NT2/D1 (cell line): Measurements from ENCODE around the gene UBALD1.

ENCODE experiments used
- DNase-seq: peaks from one replicate; pipeline ENCODE4 v3.0.0-alpha.2; 2011; ENCODE audit warnings: low read depth, low spot score
- H3K27me3 ChIP-seq: 2 replicates; pipeline ENCODE4 v1.6.0; 2011; ENCODE audit warnings: mild to moderate bottlenecking; ENCODE audit not compliant: insufficient read length, insufficient read depth
- H3K36me3 ChIP-seq: 2 replicates; pipeline ENCODE4 v1.6.1; 2011; ENCODE audit warnings: mild to moderate bottlenecking, low read length, mixed read lengths; ENCODE audit not compliant: insufficient read depth, insufficient read length
- H3K4me1 ChIP-seq: 2 replicates; pipeline ENCODE4 v1.5.1; 2011; ENCODE audit not compliant: insufficient read depth, insufficient read length
- H3K4me3 ChIP-seq: 2 replicates; pipeline ENCODE4 v1.5.1; 2011; ENCODE audit warnings: low read depth; ENCODE audit not compliant: insufficient read length
- H3K9ac ChIP-seq: 2 replicates; pipeline ENCODE4 v1.6.0; 2011; ENCODE audit warnings: low read depth; ENCODE audit not compliant: insufficient read length
- H3K9me3 ChIP-seq: 2 replicates; pipeline ENCODE4 v1.5.1; 2011; ENCODE audit warnings: mild to moderate bottlenecking, low read length; ENCODE audit not compliant: insufficient read depth
- SUZ12 ChIP-seq: IDR thresholded peaks from 2 replicates; pipeline ENCODE4 v1.6.1; 2011; ENCODE audit not compliant: insufficient read length, insufficient read depth; ENCODE audit errors: extremely low read depth
- YY1 ChIP-seq: IDR thresholded peaks from 2 replicates; pipeline ENCODE4 v1.6.1; 2011; ENCODE audit not compliant: insufficient read length, insufficient read depth
- ZNF274 ChIP-seq: IDR thresholded peaks from 2 replicates; pipeline ENCODE4 v1.6.1; 2011; ENCODE audit warnings: mild to moderate bottlenecking, low read depth, low read length

UBALD1 gene

GRCh38 chr16:4588961-4589360 is 25.7 kb downstream of the UBALD1 start:
- Histone ChIP-seq H3K36me3 (no peaks in the 10 kb centered on the region), H3K4me1 (peaks cover 25% of the 10 kb centered on the region), H3K9ac (no peak overlapping the region), H3K27me3 (no peaks in the 10 kb centered on the region), H3K9me3 (peaks cover 14% of the 10 kb centered on the region; the same call in 1 of the 2 replicates), H3K4me3 (no peak overlapping the region)
- DNase-seq = no peak
- TF ChIP-seq ZNF274 (no peak), YY1 (no peak), SUZ12 (no peak)

GRCh38 chr16:4588386-4588785 is 26.3 kb downstream of the UBALD1 start:
- no peaks in the 10 kb centered on the region for H3K27me3 ChIP-seq
- no peak overlapping the region for H3K4me3 ChIP-seq
- H3K4me1 ChIP-seq = peaks cover 20% of the 10 kb centered on the region
- no peaks in the 10 kb centered on the region for H3K36me3 ChIP-seq
- no peak overlapping the region for H3K9ac ChIP-seq
- no peak for TF ChIP-seq ZNF274
- TF ChIP-seq SUZ12 = no peak
- TF ChIP-seq YY1 = no peak
- peaks cover 14% of the 10 kb centered on the region; the same call in 1 of the 2 replicates for H3K9me3 ChIP-seq
- no peak for DNase-seq

GRCh38 chr16:4586291-4586690 is 28.4 kb downstream of the UBALD1 start:
- H3K9me3 ChIP-seq = peaks cover 14% of the 10 kb centered on the region; the same call in 1 of the 2 replicates
- H3K36me3 ChIP-seq = no peaks in the 10 kb centered on the region
- no peak overlapping the region for H3K4me3 ChIP-seq
- no peak for DNase-seq
- no peaks in the 10 kb centered on the region for H3K27me3 ChIP-seq
- H3K9ac ChIP-seq = no peak overlapping the region
- TF ChIP-seq YY1 (no peak), ZNF274 (no peak), SUZ12 (no peak)
- no peaks in the 10 kb centered on the region for H3K4me1 ChIP-seq

GRCh38 chr16:4583906-4584305 is 30.8 kb downstream of the UBALD1 start:
- no peaks in the 10 kb centered on the region for H3K36me3 ChIP-seq
- H3K4me1 ChIP-seq = no peaks in the 10 kb centered on the region
- no peak overlapping the region for H3K4me3 ChIP-seq
- TF ChIP-seq SUZ12 (no peak), ZNF274 (no peak), YY1 (no peak)
- no peak overlapping the region for H3K9ac ChIP-seq
- no peak for DNase-seq
- no peaks in the 10 kb centered on the region for H3K27me3 ChIP-seq
- H3K9me3 ChIP-seq = peaks cover 14% of the 10 kb centered on the region; the same call in 1 of the 2 replicates

- H3K9ac ChIP-seq = no peak overlapping the region
- no peaks in the 10 kb centered on the region for H3K9me3 ChIP-seq
- H3K27me3 ChIP-seq = no peaks in the 10 kb centered on the region
- no peak overlapping the region for H3K4me3 ChIP-seq
- DNase-seq = no peak
- peaks cover 7% of the 10 kb centered on the region for H3K4me1 ChIP-seq
- TF ChIP-seq YY1 (no peak), ZNF274 (no peak), SUZ12 (no peak)
- no peaks in the 10 kb centered on the region for H3K36me3 ChIP-seq
Observed at GRCh38 chr16:4580250-4580649, 34.4 kb downstream of the UBALD1 start.

- no peaks in the 10 kb centered on the region for H3K27me3 ChIP-seq
- no peaks in the 10 kb centered on the region for H3K36me3 ChIP-seq
- TF ChIP-seq YY1 (no peak), ZNF274 (no peak), SUZ12 (no peak)
- peak overlapping the region; percentile 17 for H3K9ac ChIP-seq
- DNase-seq = no peak
- H3K4me1 ChIP-seq = peaks cover 11% of the 10 kb centered on the region
- H3K9me3 ChIP-seq = no peaks in the 10 kb centered on the region
- H3K4me3 ChIP-seq = no peak overlapping the region
Observed at GRCh38 chr16:4578961-4579530, 35.6 kb downstream of the UBALD1 start.

GRCh38 chr16:4576008-4576407 is 38.7 kb downstream of the UBALD1 start:
- H3K36me3 ChIP-seq = no peaks in the 10 kb centered on the region
- no peak overlapping the region for H3K4me3 ChIP-seq
- peaks cover 16% of the 10 kb centered on the region for H3K4me1 ChIP-seq
- DNase-seq = no peak
- H3K9ac ChIP-seq = no peak overlapping the region
- H3K9me3 ChIP-seq = no peaks in the 10 kb centered on the region
- no peak for TF ChIP-seq ZNF274
- no peak for TF ChIP-seq YY1
- no peak for TF ChIP-seq SUZ12
- no peaks in the 10 kb centered on the region for H3K27me3 ChIP-seq
